ENCODE measurements around the gene NPC2.
A peak's percentile ranks its signal among the peaks of the same experiment; 100 is the strongest.
"Not testable (repeated sequence)": the region's sequence is repeated elsewhere in the genome, so short reads cannot be mapped to it uniquely, and the experiment has no call there.

The NPC2 gene

GRCh38 chr14:74462993-74463392 lies 30.1 kb downstream of the NPC2 start:
- Histone ChIP-seq H3K9me3 (ENCODE audit: control extremely low read depth in 1 of 5, control insufficient read depth in 4 of 5, insufficient read depth in 2 of 5, low read depth in 1 of 5, low read length in 4 of 5) (no peaks in the 10 kb centered on the region), H3K36me3 (ENCODE audit: control insufficient read depth in 4 of 4, insufficient read depth in 4 of 4, low read length in 3 of 4) (no peaks in the 10 kb centered on the region), H3K27ac (ENCODE audit: insufficient read depth in 1 of 2, low read depth in 1 of 2, low read length in 2 of 2, poor library complexity in 1 of 2, severe bottlenecking in 2 of 2) (no peak overlapping the region), H3K4me1 (ENCODE audit: control extremely low read depth in 1 of 4, control insufficient read depth in 4 of 4, insufficient read depth in 4 of 4, low read length in 3 of 4) (peaks cover 0 to 19% (median 10%) of the 10 kb centered on the region in 4 experiments), H3K4me3 (ENCODE audit: control insufficient read depth in 1 of 7, extremely low read depth in 1 of 7, insufficient read depth in 4 of 7, low read depth in 2 of 7, low read length in 6 of 7) (no peak overlapping the region), H3K27me3 (replicated peaks in 2 of 5; ENCODE audit: control insufficient read depth in 4 of 5, insufficient read depth in 5 of 5, low read length in 4 of 5) (no peaks in the 10 kb centered on the region)
- ChIA-PET POLR2A (no interaction called here), CTCF (interaction anchor here (1.2 to 2.7 kb wide), 3 partner anchors 15 to 28 kb away, joined by 3 to 7 read pairs (median 3); no protein-coding TSS in a partner anchor)
- no peak for DNase-seq
- 97% methylated on average over 3 of the region's 3 CpGs for WGBS (ENCODE audit: insufficient coverage)

DNA sequence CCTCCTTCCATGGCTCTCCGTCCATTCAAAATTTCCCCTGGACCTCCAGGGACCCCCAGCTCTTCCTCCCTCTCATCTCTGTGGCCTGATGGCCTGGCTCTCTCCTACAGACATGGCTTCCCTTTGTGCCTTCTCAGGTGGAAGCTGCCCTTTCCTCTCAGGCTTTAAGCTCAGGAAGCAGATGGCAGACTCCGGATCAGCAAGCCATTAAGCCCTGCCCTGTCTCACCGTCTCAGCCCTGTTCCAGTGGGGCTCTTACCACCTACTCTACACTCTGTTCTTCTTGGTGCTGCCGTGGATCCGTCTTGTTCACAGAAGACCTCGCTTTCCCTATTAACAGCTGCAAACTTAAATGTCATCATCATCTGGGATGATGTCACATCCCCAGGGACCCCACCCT lies 33.1 kb downstream of the NPC2 start:
- 41% methylated on average over 6 of the region's 6 CpGs for WGBS (ENCODE audit: insufficient coverage)
- no peak overlapping the region for H3K27ac ChIP-seq (ENCODE audit: insufficient read depth in 1 of 2, low read depth in 1 of 2, low read length in 2 of 2, poor library complexity in 1 of 2, severe bottlenecking in 2 of 2)
- peaks cover 0 to 19% (median 10%) of the 10 kb centered on the region in 4 experiments for H3K4me1 ChIP-seq (ENCODE audit: control extremely low read depth in 1 of 4, control insufficient read depth in 4 of 4, insufficient read depth in 4 of 4, low read length in 3 of 4)
- POLR2A ChIA-PET = interaction anchor here (0.6 kb wide), 1 partner anchor 1536 kb away, joined by 4 read pairs; no protein-coding TSS in a partner anchor
- H3K27me3 ChIP-seq (replicated peaks in 2 of 5; ENCODE audit: control insufficient read depth in 4 of 5, insufficient read depth in 5 of 5, low read length in 4 of 5) = no peaks in the 10 kb centered on the region
- H3K9me3 ChIP-seq (ENCODE audit: control extremely low read depth in 1 of 5, control insufficient read depth in 4 of 5, insufficient read depth in 2 of 5, low read depth in 1 of 5, low read length in 4 of 5) = no peaks in the 10 kb centered on the region
- DNase-seq = peak in 2 of 3 donors; percentile 44 to 66
- H3K4me3 ChIP-seq (ENCODE audit: control insufficient read depth in 1 of 7, extremely low read depth in 1 of 7, insufficient read depth in 4 of 7, low read depth in 2 of 7, low read length in 6 of 7) = peak overlapping the region in 1 of 7 experiments; percentile 19
- H3K36me3 ChIP-seq (ENCODE audit: control insufficient read depth in 4 of 4, insufficient read depth in 4 of 4, low read length in 3 of 4) = no peaks in the 10 kb centered on the region
- CTCF ChIA-PET = interaction anchor here (0.6 to 3.0 kb wide), 11 partner anchors 10 to 51 kb away, joined by 3 to 13 read pairs (median 4); partner anchors contain the start of genes ISCA2 and NPC2

DNA sequence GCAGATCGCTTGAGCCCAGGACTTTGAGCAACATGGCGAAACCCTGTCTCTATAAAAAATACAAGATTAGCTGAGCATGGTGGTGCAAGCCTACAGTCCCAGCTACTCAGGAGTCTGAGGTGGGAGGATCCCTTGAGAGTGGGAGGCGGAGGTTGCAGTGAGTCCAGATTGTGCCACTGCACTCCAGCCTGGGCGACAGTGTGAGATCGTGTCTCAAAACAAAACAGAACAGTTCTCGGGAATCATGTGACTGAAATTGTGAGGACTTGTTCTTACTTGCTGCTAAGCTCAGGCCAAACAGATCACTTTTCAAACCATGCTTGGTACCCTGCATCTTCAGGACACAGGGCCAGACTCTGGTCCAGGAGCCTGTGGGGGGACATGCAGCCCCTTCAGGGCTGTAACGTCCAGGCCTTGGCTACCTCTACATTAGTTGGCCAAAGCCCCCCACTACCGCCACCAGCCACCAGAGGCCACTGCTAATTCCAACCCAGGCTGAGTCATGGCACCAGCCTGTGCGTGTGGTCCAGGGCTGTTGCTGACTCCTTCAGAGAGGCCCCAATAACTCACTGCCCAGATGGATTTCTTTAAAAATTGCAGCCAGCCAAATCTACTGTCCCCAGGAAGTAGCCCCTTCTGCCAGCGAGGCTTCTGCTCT lies 33.7 kb downstream of the NPC2 start:
- POLR2A ChIA-PET = interaction anchor here (0.6 kb wide), 1 partner anchor 1535 kb away, joined by 4 read pairs; no protein-coding TSS in a partner anchor
- Histone ChIP-seq H3K36me3 (ENCODE audit: control insufficient read depth in 4 of 4, insufficient read depth in 4 of 4, low read length in 3 of 4) (no peaks in the 10 kb centered on the region), H3K9me3 (ENCODE audit: control extremely low read depth in 1 of 5, control insufficient read depth in 4 of 5, insufficient read depth in 2 of 5, low read depth in 1 of 5, low read length in 4 of 5) (no peaks in the 10 kb centered on the region), H3K4me1 (ENCODE audit: control extremely low read depth in 1 of 4, control insufficient read depth in 4 of 4, insufficient read depth in 4 of 4, low read length in 3 of 4) (peaks cover 0 to 19% (median 10%) of the 10 kb centered on the region in 4 experiments), H3K27me3 (replicated peaks in 2 of 5; ENCODE audit: control insufficient read depth in 4 of 5, insufficient read depth in 5 of 5, low read length in 4 of 5) (no peaks in the 10 kb centered on the region), H3K27ac (ENCODE audit: insufficient read depth in 1 of 2, low read depth in 1 of 2, low read length in 2 of 2, poor library complexity in 1 of 2, severe bottlenecking in 2 of 2) (no peak overlapping the region), H3K4me3 (ENCODE audit: control insufficient read depth in 1 of 7, extremely low read depth in 1 of 7, insufficient read depth in 4 of 7, low read depth in 2 of 7, low read length in 6 of 7) (no peak overlapping the region)
- CTCF ChIA-PET = interaction anchor here (0.7 to 3.0 kb wide), 12 partner anchors 11 to 98 kb away, joined by 3 to 13 read pairs (median 4); partner anchors contain the start of gene NPC2
- peak; percentile 41 to 77 (median 77) for DNase-seq
- WGBS (ENCODE audit: insufficient coverage) = 77% methylated on average over 9 of the region's 10 CpGs

GRCh38 chr14:74457565-74457895 lies 35.6 kb downstream of the NPC2 start:
- no peak overlapping the region for H3K4me3 ChIP-seq (ENCODE audit: control insufficient read depth in 1 of 7, extremely low read depth in 1 of 7, insufficient read depth in 4 of 7, low read depth in 2 of 7, low read length in 6 of 7)
- no peaks in the 10 kb centered on the region for H3K36me3 ChIP-seq (ENCODE audit: control insufficient read depth in 4 of 4, insufficient read depth in 4 of 4, low read length in 3 of 4)
- H3K4me1 ChIP-seq (ENCODE audit: control extremely low read depth in 1 of 4, control insufficient read depth in 4 of 4, insufficient read depth in 4 of 4, low read length in 3 of 4) = peaks cover 0 to 19% (median 10%) of the 10 kb centered on the region in 4 experiments
- ChIA-PET CTCF (interaction anchor here (1.6 to 1.7 kb wide), 2 partner anchors 21 to 96 kb away, joined by 4 to 10 read pairs; no protein-coding TSS in a partner anchor), POLR2A (no interaction called here)
- DNase-seq = no peak
- H3K9me3 ChIP-seq (ENCODE audit: control extremely low read depth in 1 of 5, control insufficient read depth in 4 of 5, insufficient read depth in 2 of 5, low read depth in 1 of 5, low read length in 4 of 5) = no peaks in the 10 kb centered on the region
- no peak overlapping the region for H3K27ac ChIP-seq (ENCODE audit: insufficient read depth in 1 of 2, low read depth in 1 of 2, low read length in 2 of 2, poor library complexity in 1 of 2, severe bottlenecking in 2 of 2)
- no peaks in the 10 kb centered on the region for H3K27me3 ChIP-seq (replicated peaks in 2 of 5; ENCODE audit: control insufficient read depth in 4 of 5, insufficient read depth in 5 of 5, low read length in 4 of 5)
- WGBS (ENCODE audit: insufficient coverage) = 100% methylated on average over 3 of the region's 4 CpGs

DNA sequence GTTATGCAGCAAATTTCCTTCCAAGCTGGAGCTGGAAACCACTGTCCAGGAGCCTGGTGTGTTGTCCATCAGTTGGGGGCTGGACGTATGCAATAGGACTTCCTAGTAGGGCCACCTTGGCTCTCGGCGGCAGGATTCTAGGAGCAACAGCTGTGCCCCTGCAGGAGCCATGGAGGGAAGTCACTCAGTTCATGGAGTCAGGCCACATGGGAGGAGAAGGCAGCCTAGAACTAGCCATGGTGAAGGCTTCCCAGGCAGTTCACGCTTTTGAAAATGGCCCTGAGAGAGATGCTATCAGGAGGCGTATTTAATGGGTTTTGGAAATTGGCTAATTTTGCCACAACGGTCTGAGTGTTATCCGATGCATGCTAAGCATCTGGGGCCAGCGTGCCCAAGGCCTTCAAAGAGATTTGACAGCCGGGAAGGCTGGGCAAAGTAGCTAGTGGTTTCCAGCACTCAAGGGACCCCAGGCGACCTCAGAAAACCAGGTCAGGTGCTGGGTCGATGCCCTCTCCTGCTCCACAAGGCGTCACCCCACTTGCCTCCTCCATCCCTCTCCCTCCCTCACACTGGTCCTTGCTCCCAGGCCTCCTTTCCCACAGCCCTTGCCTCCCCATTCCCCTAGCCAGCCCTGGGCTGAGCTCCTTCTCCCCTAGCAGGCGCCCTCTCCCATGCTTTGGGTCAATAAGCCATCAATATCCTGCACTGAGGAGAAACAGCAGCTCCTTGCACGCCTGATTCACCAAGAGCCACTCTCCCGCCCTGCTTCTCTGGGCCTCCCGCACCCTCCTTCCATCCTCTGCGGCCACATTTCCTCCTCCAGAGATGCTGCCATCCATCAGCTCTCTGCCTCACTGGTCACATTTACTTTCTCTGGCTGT lies 36.2 kb downstream of the NPC2 start:
- ChIA-PET POLR2A (no interaction called here), CTCF (interaction anchor here (1.7 kb wide), 1 partner anchor 22 kb away, joined by 10 read pairs; no protein-coding TSS in a partner anchor)
- over 99% methylated on average over 15 of the region's 17 CpGs for WGBS (ENCODE audit: insufficient coverage)

GRCh38 chr14:74454397-74454796 lies 38.7 kb downstream of the NPC2 start:
- H3K36me3 ChIP-seq (ENCODE audit: control insufficient read depth in 4 of 4, insufficient read depth in 4 of 4, low read length in 3 of 4); H3K27ac ChIP-seq (ENCODE audit: insufficient read depth in 1 of 2, low read depth in 1 of 2, low read length in 2 of 2, poor library complexity in 1 of 2, severe bottlenecking in 2 of 2); H3K4me3 ChIP-seq (ENCODE audit: control insufficient read depth in 1 of 7, extremely low read depth in 1 of 7, insufficient read depth in 4 of 7, low read depth in 2 of 7, low read length in 6 of 7); H3K4me1 ChIP-seq (ENCODE audit: control extremely low read depth in 1 of 4, control insufficient read depth in 4 of 4, insufficient read depth in 4 of 4, low read length in 3 of 4); DNase-seq; H3K27me3 ChIP-seq (replicated peaks in 2 of 5; ENCODE audit: control insufficient read depth in 4 of 5, insufficient read depth in 5 of 5, low read length in 4 of 5); POLR2A ChIA-PET; H3K9me3 ChIP-seq (ENCODE audit: control extremely low read depth in 1 of 5, control insufficient read depth in 4 of 5, insufficient read depth in 2 of 5, low read depth in 1 of 5, low read length in 4 of 5): not testable (repeated sequence)
- CTCF ChIA-PET = interaction anchor here (1.1 kb wide), 1 partner anchor 17 kb away, joined by 3 read pairs; no protein-coding TSS in a partner anchor
- 100% methylated on average over 2 of the region's 5 CpGs for WGBS (ENCODE audit: insufficient coverage)

More for the DNA sequence above, 36.2 kb downstream of the NPC2 start:
- Histone ChIP-seq H3K4me1 (ENCODE audit: control extremely low read depth in 1 of 4, control insufficient read depth in 4 of 4, insufficient read depth in 4 of 4, low read length in 3 of 4) (peaks cover 0 to 19% (median 10%) of the 10 kb centered on the region in 4 experiments), H3K27me3 (replicated peaks in 2 of 5; ENCODE audit: control insufficient read depth in 4 of 5, insufficient read depth in 5 of 5, low read length in 4 of 5) (no peaks in the 10 kb centered on the region), H3K36me3 (ENCODE audit: control insufficient read depth in 4 of 4, insufficient read depth in 4 of 4, low read length in 3 of 4) (no peaks in the 10 kb centered on the region), H3K9me3 (ENCODE audit: control extremely low read depth in 1 of 5, control insufficient read depth in 4 of 5, insufficient read depth in 2 of 5, low read depth in 1 of 5, low read length in 4 of 5) (no peaks in the 10 kb centered on the region), H3K27ac (ENCODE audit: insufficient read depth in 1 of 2, low read depth in 1 of 2, low read length in 2 of 2, poor library complexity in 1 of 2, severe bottlenecking in 2 of 2) (no peak overlapping the region), H3K4me3 (ENCODE audit: control insufficient read depth in 1 of 7, extremely low read depth in 1 of 7, insufficient read depth in 4 of 7, low read depth in 2 of 7, low read length in 6 of 7) (no peak overlapping the region)
- no peak for DNase-seq

Measured in common myeloid progenitor, CD34-positive (primary cell).